ENCODE results near the gene MMP25. TPM values are rescaled to one million over a fixed set of nuclear protein-coding genes. Genes with fewer than 3 reads are reported as not detected.

MMP25 gene
- total and polyA plus RNA-seq, 10 of the 15 experiments (the other 5 are each of a cell fraction or from before 2014, with no cell fraction given): 0.03 to 0.36 (median 0.13) TPM; not detected in 1

DNA sequence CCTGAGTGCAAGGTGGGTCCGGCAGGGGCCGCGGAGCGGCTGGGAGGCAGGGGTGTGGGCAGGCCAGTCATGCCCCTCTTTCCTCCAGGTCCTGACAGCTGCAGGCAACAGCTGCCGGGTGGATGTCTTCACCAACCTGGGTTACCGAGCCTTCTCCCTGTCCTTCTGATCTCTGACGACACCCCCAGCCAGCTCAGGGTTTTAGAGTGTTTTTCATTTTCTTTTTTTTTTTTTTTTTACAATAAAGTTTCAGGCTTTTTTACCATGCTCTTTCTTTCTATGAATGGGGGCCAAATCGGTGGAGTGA, 18.9 kb upstream of the MMP25 start:
- Histone ChIP-seq H3K9ac (ENCODE audit: control insufficient read depth, insufficient read depth, low read length) (no peak overlapping the region), H3K27ac (ENCODE audit: control insufficient read depth, insufficient read depth) (no peak overlapping the region), H4K20me1 (ENCODE audit: control insufficient read depth, insufficient read depth) (0 out of 2 replicates have a peak, but pooled peaks cover 3% of the 10 kb centered on the region), H3K79me2 (ENCODE audit: control insufficient read depth, insufficient read depth, low read length) (no peaks in the 10 kb centered on the region), H3K4me2 (ENCODE audit: control insufficient read depth, insufficient read depth) (no peak overlapping the region), H3K27me3 (replicated peaks in 1 of 2; ENCODE audit: control insufficient read depth in 2 of 2, insufficient read depth in 2 of 2, low read length in 1 of 2) (peaks cover 7 to 8% of the 10 kb centered on the region in 2 experiments), H3K36me3 (ENCODE audit: control insufficient read depth in 2 of 2, insufficient read depth in 2 of 2, low read length in 1 of 2) (peaks cover 4 to 7% of the 10 kb centered on the region in 2 experiments; a peak in 3 of 4 replicates), H3K4me3 (no peak overlapping the region), H3K9me3 (replicated peaks; ENCODE audit: control insufficient read depth, insufficient read depth, low read length) (no peaks in the 10 kb centered on the region), H3K4me1 (ENCODE audit: control insufficient read depth, insufficient read depth, low read length) (peaks cover 9% of the 10 kb centered on the region), H2AFZ (ENCODE audit: control insufficient read depth, low read depth, low read length) (no peak overlapping the region)
- FAIRE-seq (no peak), ATAC-seq (no peak), DNase-seq (ENCODE audit: low read depth, low spot score) (no peak)
- in situ Hi-C loops (cut with MboI): no loop called here
- ChIA-PET POLR2A (interaction anchor here (0.7 to 1.4 kb wide), 4 partner anchors 24 to 148 kb away, joined by 3 to 4 read pairs (median 4); no protein-coding TSS in a partner anchor), RAD21 (ENCODE audit: unreplicated experiment) (interaction anchor here (1.2 to 6.5 kb wide), 8 partner anchors 8 to 63 kb away, joined by 4 to 94 read pairs (median 8); partner anchors contain the start of genes KREMEN2 and TNFRSF12A), SMC1A (ENCODE audit: uncharacterized antibody, unreplicated experiment) (interaction anchor here (1.1 to 10.1 kb wide), 7 partner anchors 12 to 102 kb away, joined by 3 to 91 read pairs (median 4); no protein-coding TSS in a partner anchor), CTCF (interaction anchor here (0.7 to 18.2 kb wide), 18 partner anchors 8 to 499 kb away, joined by 3 to 421 read pairs (median 7); partner anchors contain the start of genes PKMYT1, TNFRSF12A and ZNF213)
- 72% methylated on average over 7 of the region's 8 CpGs for WGBS (ENCODE audit: insufficient coverage, insufficient replicate concordance, low lambda C conversion rate, missing lambda C conversion rate)
- intact Hi-C loops (cut with micrococcal nuclease; ENCODE audit: unreplicated experiment): no loop called here
- TF ChIP-seq TCF7 (IDR thresholded peaks at IDR 0.05; ENCODE audit: borderline replicate concordance): no peak
- no peak for TF ChIP-seq CHD4 (IDR thresholded peaks at IDR 0.05)
- no TSS peak for BruUV-seq (replicated peaks)

DNA sequence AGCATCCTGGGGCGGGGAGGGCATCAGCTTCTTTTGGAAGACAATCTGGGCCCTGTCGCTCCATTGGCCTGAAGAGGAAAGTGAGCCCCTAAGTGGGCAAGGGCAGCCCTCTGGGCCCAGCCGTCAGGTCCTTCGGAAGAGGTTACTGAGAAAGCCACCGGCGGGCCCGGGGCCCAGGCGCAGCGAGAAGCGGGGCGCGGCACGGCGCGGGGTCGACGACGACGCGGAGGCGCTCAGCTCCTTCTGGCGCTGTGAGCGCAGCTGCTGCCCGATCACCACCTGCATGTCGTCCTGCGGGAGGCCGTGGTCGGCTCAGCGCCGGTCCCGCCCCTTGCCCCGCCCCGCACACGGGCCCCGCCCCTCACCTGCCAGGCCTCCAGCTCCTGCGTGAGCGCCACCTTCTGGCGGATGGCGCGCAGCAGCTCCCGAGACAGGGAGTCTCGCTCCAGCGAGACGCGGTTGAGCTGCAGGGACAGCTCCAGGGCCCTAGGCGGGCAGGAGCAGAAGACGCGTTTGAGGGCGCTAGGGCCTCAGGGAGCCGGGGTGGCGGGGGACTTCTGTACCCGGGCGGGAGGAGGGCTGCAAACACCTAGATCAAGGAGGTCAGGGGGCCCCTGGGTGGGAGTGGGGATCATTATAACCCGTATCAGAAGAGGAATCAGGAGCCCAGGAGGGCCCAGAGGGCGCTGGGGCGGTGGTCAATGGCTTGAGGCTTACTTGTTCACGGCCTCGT, 18.2 kb upstream of the MMP25 start:
- H3K4me2 ChIP-seq (ENCODE audit: control insufficient read depth, insufficient read depth): no peak overlapping the region
- no peaks in the 10 kb centered on the region for H3K9me3 ChIP-seq (replicated peaks; ENCODE audit: control insufficient read depth, insufficient read depth, low read length)
- FAIRE-seq (peak; percentile 38), ATAC-seq (peak; percentile 64), DNase-seq (ENCODE audit: low read depth, low spot score) (peak; percentile 23)
- 0 out of 2 replicates have a peak, but pooled peaks cover 3% of the 10 kb centered on the region for H4K20me1 ChIP-seq (ENCODE audit: control insufficient read depth, insufficient read depth)
- in situ Hi-C loops (cut with MboI): no loop called here
- peaks cover 6% of the 10 kb centered on the region for H3K4me1 ChIP-seq (ENCODE audit: control insufficient read depth, insufficient read depth, low read length)
- WGBS (ENCODE audit: insufficient coverage, insufficient replicate concordance, low lambda C conversion rate, missing lambda C conversion rate): 7% methylated on average over 49 of the region's 58 CpGs
- SMC1A ChIA-PET (ENCODE audit: uncharacterized antibody, unreplicated experiment): interaction anchor here (0.6 to 10.1 kb wide), 8 partner anchors 12 to 1528 kb away, joined by 3 to 91 read pairs (median 4); no protein-coding TSS in a partner anchor
- intact Hi-C loops (cut with micrococcal nuclease; ENCODE audit: unreplicated experiment): loop anchor here (1.0 kb wide), 1 partner anchor 25 kb away; no protein-coding TSS in a partner anchor
- H3K27me3 ChIP-seq (replicated peaks in 1 of 2; ENCODE audit: control insufficient read depth in 2 of 2, insufficient read depth in 2 of 2, low read length in 1 of 2): peaks cover 7 to 8% of the 10 kb centered on the region in 2 experiments
- BruUV-seq (replicated peaks): no TSS peak
- no peak overlapping the region for H2AFZ ChIP-seq (ENCODE audit: control insufficient read depth, low read depth, low read length)
- H3K9ac ChIP-seq (ENCODE audit: control insufficient read depth, insufficient read depth, low read length): no peak overlapping the region
- H3K4me3 ChIP-seq: no peak overlapping the region
- CTCF ChIA-PET: interaction anchor here (0.6 to 18.2 kb wide), 33 partner anchors 8 to 500 kb away, joined by 3 to 421 read pairs (median 4); partner anchors contain the start of genes PKMYT1, TNFRSF12A and ZNF213
- POLR2A ChIA-PET: interaction anchor here (0.7 to 1.4 kb wide), 5 partner anchors 20 to 105 kb away, joined by 3 to 4 read pairs (median 3); no protein-coding TSS in a partner anchor
- no peak overlapping the region for H3K27ac ChIP-seq (ENCODE audit: control insufficient read depth, insufficient read depth)
- RAD21 ChIA-PET (ENCODE audit: unreplicated experiment): interaction anchor here (1.0 to 6.5 kb wide), 9 partner anchors 8 to 102 kb away, joined by 4 to 94 read pairs (median 8); partner anchors contain the start of genes KREMEN2 and TNFRSF12A
- H3K36me3 ChIP-seq (ENCODE audit: control insufficient read depth in 2 of 2, insufficient read depth in 2 of 2, low read length in 1 of 2): peaks cover 4 to 7% of the 10 kb centered on the region in 2 experiments; a peak in 3 of 4 replicates
- no peaks in the 10 kb centered on the region for H3K79me2 ChIP-seq (ENCODE audit: control insufficient read depth, insufficient read depth, low read length)
- TF ChIP-seq BHLHE40 (IDR thresholded peaks at IDR 0.05; ENCODE audit: borderline replicate concordance in 1 of 2, low read depth in 2 of 2, low read length in 1 of 2) (peak; percentile 44 to 73; a peak in 3 of 4 replicates), PAX5 (IDR thresholded peaks at IDR 0.05; ENCODE audit: borderline replicate concordance, low read depth, low read length) (peak; percentile 34; the same call in 1 of the 2 replicates), LARP7 (IDR thresholded peaks at IDR 0.05) (0 out of 2 replicates have a peak, but pooled peaks have one; percentile 49), POLR2A (IDR thresholded peaks at IDR 0.05; ENCODE audit: low read depth, low read length) (peak; percentile 37; the same call in 1 of the 2 replicates), CHD4 (IDR thresholded peaks at IDR 0.05) (no peak), CREB1 (IDR thresholded peaks at IDR 0.05; ENCODE audit: low read depth) (peak; percentile 26; the same call in 1 of the 2 replicates), SMC3 (IDR thresholded peaks at IDR 0.05; ENCODE audit: borderline replicate concordance, low read length) (peak; percentile 55; the same call in 1 of the 2 replicates), TCF12 (IDR thresholded peaks at IDR 0.05; ENCODE audit: low read depth, low read length) (0 out of 2 replicates have a peak, but pooled peaks have one; percentile 44), POLR2AphosphoS5 (IDR thresholded peaks at IDR 0.05; ENCODE audit: low read length) (no peak), FOS (IDR thresholded peaks at IDR 0.05; ENCODE audit: borderline replicate concordance, extremely low read depth, insufficient read length) (no peak)
- TF ChIP-seq, protein P1, sequence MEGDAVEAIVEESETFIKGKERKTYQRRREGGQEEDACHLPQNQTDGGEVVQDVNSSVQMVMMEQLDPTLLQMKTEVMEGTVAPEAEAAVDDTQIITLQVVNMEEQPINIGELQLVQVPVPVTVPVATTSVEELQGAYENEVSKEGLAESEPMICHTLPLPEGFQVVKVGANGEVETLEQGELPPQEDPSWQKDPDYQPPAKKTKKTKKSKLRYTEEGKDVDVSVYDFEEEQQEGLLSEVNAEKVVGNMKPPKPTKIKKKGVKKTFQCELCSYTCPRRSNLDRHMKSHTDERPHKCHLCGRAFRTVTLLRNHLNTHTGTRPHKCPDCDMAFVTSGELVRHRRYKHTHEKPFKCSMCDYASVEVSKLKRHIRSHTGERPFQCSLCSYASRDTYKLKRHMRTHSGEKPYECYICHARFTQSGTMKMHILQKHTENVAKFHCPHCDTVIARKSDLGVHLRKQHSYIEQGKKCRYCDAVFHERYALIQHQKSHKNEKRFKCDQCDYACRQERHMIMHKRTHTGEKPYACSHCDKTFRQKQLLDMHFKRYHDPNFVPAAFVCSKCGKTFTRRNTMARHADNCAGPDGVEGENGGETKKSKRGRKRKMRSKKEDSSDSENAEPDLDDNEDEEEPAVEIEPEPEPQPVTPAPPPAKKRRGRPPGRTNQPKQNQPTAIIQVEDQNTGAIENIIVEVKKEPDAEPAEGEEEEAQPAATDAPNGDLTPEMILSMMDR (IDR thresholded peaks at IDR 0.05 in 2 of 3, conservative IDR thresholded peaks at IDR 0.05 in 1 of 3; ENCODE audit: control insufficient read depth in 2 of 3, extremely low read depth in 1 of 3, insufficient read depth in 1 of 3, low read depth in 3 of 3, low read length in 3 of 3): peak; percentile 65 to 94 (median 88)
- TF ChIP-seq, protein P2, sequence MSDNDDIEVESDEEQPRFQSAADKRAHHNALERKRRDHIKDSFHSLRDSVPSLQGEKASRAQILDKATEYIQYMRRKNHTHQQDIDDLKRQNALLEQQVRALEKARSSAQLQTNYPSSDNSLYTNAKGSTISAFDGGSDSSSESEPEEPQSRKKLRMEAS (IDR thresholded peaks at IDR 0.05; ENCODE audit: low read depth, low read length): no peak
